IMR-90 (cell line): ENCODE measurements around the gene MTCH2. TPM values are rescaled to one million over a fixed set of nuclear protein-coding genes. Genes with fewer than 3 reads are reported as not detected.

Source experiments
- ATAC-seq: fragments of 200-7000 bp; cut with Tn5 transposase; 2 replicates; pipeline ENCODE4 v1.9.1; 2020; ENCODE audit warnings: low read depth, mild to moderate bottlenecking, moderate library complexity
- BruUV-seq: library from RNA; stranded (reverse); fragments of 400-500 nt; replicated peaks from 2 replicates; lab custom pipeline; 2021; lab: Mats Ljungman, UMichigan
- CTCF ChIA-PET: fragments of 300-600 bp; formaldehyde crosslinking; extraction: SDS; loops from one replicate; lab custom pipeline; 2021; ENCODE audit warnings: antibody characterized with exemption; lab: Yijun Ruan, JAX
- POLR2A ChIA-PET: fragments of 300-600 bp; sonication (Branson Sonifier 250); formaldehyde crosslinking; loops from one replicate; lab custom pipeline; 2022; ENCODE audit warnings: antibody characterized with exemption; ENCODE audit not compliant: unreplicated experiment; lab: Charles Lee
- DNase-seq: peaks from one replicate; pipeline ENCODE4 v3.0.0; 2013
- H2AFZ ChIP-seq: replicated peaks from 2 replicates; pipeline ENCODE3; 2013; ENCODE audit warnings: low read length, mild to moderate bottlenecking; ENCODE audit not compliant: poor library complexity
- H2AK5ac ChIP-seq: 2 replicates; pipeline ENCODE4 v1.6.1; 2013; ENCODE audit warnings: low read depth, low read length, inconsistent platforms
- H2AK9ac ChIP-seq: replicated peaks from 2 replicates; pipeline ENCODE3; 2013; ENCODE audit warnings: mild to moderate bottlenecking, low read depth, low read length, moderate library complexity; ENCODE audit not compliant: poor library complexity
- H2BK120ac ChIP-seq: 2 replicates; pipeline ENCODE4 v1.6.1; 2013; ENCODE audit warnings: low read depth, low read length, inconsistent platforms
- H2BK15ac ChIP-seq: 3 replicates; pipeline ENCODE4 v1.6.1; 2013; ENCODE audit warnings: low read depth, low read length, inconsistent platforms
- H2BK20ac ChIP-seq: 2 replicates; pipeline ENCODE4 v1.6.1; 2013; ENCODE audit warnings: low read depth, mild to moderate bottlenecking, inconsistent platforms, low read length, moderate library complexity
- H2BK5ac ChIP-seq: 2 replicates; pipeline ENCODE4 v1.6.1; 2013; ENCODE audit warnings: mild to moderate bottlenecking, low read depth, low read length, inconsistent platforms; ENCODE audit not compliant: poor library complexity, severe bottlenecking
- H3K14ac ChIP-seq: replicated peaks from 2 replicates; pipeline ENCODE4 v1.6.1; 2013; ENCODE audit warnings: low read depth, low read length, inconsistent platforms
- H3K18ac ChIP-seq: 2 replicates; pipeline ENCODE4 v1.6.1; 2013; ENCODE audit warnings: low read depth, low read length, control low read depth
- H3K23ac ChIP-seq: 2 replicates; pipeline ENCODE4 v1.6.1; 2013; ENCODE audit warnings: low read depth, low read length, inconsistent platforms
- H3K27ac ChIP-seq: 2 replicates; pipeline ENCODE4 v1.5.1; 2013; ENCODE audit warnings: mild to moderate bottlenecking, control low read depth, low read length; ENCODE audit not compliant: insufficient read depth
- H3K27me3 ChIP-seq: 2 replicates; pipeline ENCODE4 v1.6.1; 2013; ENCODE audit warnings: low read length; ENCODE audit not compliant: control insufficient read depth, insufficient read depth
- H3K36me3 ChIP-seq: 2 replicates; pipeline ENCODE4 v1.6.1; 2013; ENCODE audit warnings: low read length, mixed read lengths; ENCODE audit not compliant: control insufficient read depth, insufficient read depth
- H3K4ac ChIP-seq: 2 replicates; pipeline ENCODE4 v1.6.1; 2013; ENCODE audit warnings: low read depth, low read length, inconsistent platforms
- H3K4me1 ChIP-seq: 2 replicates; pipeline ENCODE4 v1.6.1; 2013; ENCODE audit warnings: low read length, mixed read lengths; ENCODE audit not compliant: control insufficient read depth, insufficient read depth
- H3K4me2 ChIP-seq: 2 replicates; pipeline ENCODE4 v1.6.1; 2013; ENCODE audit warnings: low read depth, mild to moderate bottlenecking, control low read depth, low read length, moderate library complexity
- H3K4me3 ChIP-seq: 2 replicates; pipeline ENCODE4 v1.5.1; 2013; ENCODE audit warnings: low read depth, mild to moderate bottlenecking, control low read depth, low read length, moderate library complexity; ENCODE audit not compliant: insufficient read depth
- H3K56ac ChIP-seq: 2 replicates; pipeline ENCODE4 v1.6.1; 2013; ENCODE audit warnings: low read length, inconsistent platforms; ENCODE audit not compliant: insufficient read depth; ENCODE audit errors: extremely low read depth
- H3K79me1 ChIP-seq, 2 experiments: 2 replicates each; pipeline ENCODE4 v1.6.1; 2013; ENCODE audit warnings: low read length in 2 of 2, inconsistent platforms in 1 of 2, low read depth in 1 of 2
- H3K9ac ChIP-seq: 2 replicates; pipeline ENCODE4 v1.6.1; 2013; ENCODE audit warnings: low read depth, low read length, control low read depth
- H3K9me1 ChIP-seq: 2 replicates; pipeline ENCODE4 v1.6.1; 2013; ENCODE audit warnings: low read length, inconsistent platforms; ENCODE audit not compliant: insufficient read depth
- H3K9me3 ChIP-seq: 2 replicates; pipeline ENCODE4 v1.6.1; 2013; ENCODE audit warnings: low read length; ENCODE audit not compliant: control insufficient read depth, insufficient read depth
- H4K20me1 ChIP-seq: 2 replicates; pipeline ENCODE4 v1.6.1; 2013; ENCODE audit warnings: low read length, inconsistent platforms; ENCODE audit not compliant: insufficient read depth
- H4K5ac ChIP-seq: 2 replicates; pipeline ENCODE4 v1.6.1; 2013; ENCODE audit warnings: mild to moderate bottlenecking, low read depth, low read length, control low read depth
- H4K8ac ChIP-seq, 2 experiments: 2 replicates each; pipeline ENCODE4 v1.6.1; 2013; ENCODE audit warnings: low read depth in 2 of 2, low read length in 2 of 2, control low read depth in 1 of 2, inconsistent platforms in 1 of 2
- H4K91ac ChIP-seq: 2 replicates; pipeline ENCODE4 v1.6.1; 2013; ENCODE audit warnings: low read depth, low read length, inconsistent platforms; ENCODE audit not compliant: insufficient read depth
- BHLHE40 ChIP-seq: fragments of 150-350 bp; IDR thresholded peaks from 2 replicates; pipeline ENCODE4 v1.6.1; 2016; ENCODE audit warnings: mild to moderate bottlenecking, low read depth, low read length
- CEBPB ChIP-seq: IDR thresholded peaks from 2 replicates; pipeline ENCODE4 v1.6.1; 2012; ENCODE audit warnings: low read depth, low read length, improper control_type of control experiment
- CHD1 ChIP-seq: IDR thresholded peaks from 2 replicates; pipeline ENCODE4 v1.6.1; 2012; ENCODE audit warnings: low read depth, low read length, improper control_type of control experiment
- FOS ChIP-seq: fragments of 150-350 bp; IDR thresholded peaks from 2 replicates; pipeline ENCODE4 v1.6.1; 2016; ENCODE audit warnings: low read depth, low read length
- MAFK ChIP-seq: IDR thresholded peaks from 2 replicates; pipeline ENCODE4 v1.6.1; 2012; ENCODE audit warnings: low read depth, low read length, improper control_type of control experiment
- MAZ ChIP-seq: IDR thresholded peaks from 2 replicates; pipeline ENCODE4 v1.6.1; 2012; ENCODE audit warnings: low read depth, mild to moderate bottlenecking, low read length, improper control_type of control experiment, moderate library complexity, borderline replicate concordance
- MXI1 ChIP-seq: IDR thresholded peaks from 2 replicates; pipeline ENCODE4 v1.6.1; 2012; ENCODE audit warnings: low read depth, mild to moderate bottlenecking, low read length, moderate library complexity, borderline replicate concordance
- NFE2L2 ChIP-seq: fragments of 150-350 bp; IDR thresholded peaks from 2 replicates; pipeline ENCODE4 v1.6.1; 2016; ENCODE audit warnings: low read depth, mild to moderate bottlenecking, low read length
- POLR2A ChIP-seq: IDR thresholded peaks from 2 replicates; pipeline ENCODE4 v1.6.1; 2012; ENCODE audit warnings: mild to moderate bottlenecking, low read depth, low read length
- RAD21 ChIP-seq: IDR thresholded peaks from 2 replicates; pipeline ENCODE4 v1.6.1; 2012; ENCODE audit warnings: low read length, improper control_type of control experiment
- RCOR1 ChIP-seq: IDR thresholded peaks from 2 replicates; pipeline ENCODE4 v1.6.1; 2012; ENCODE audit warnings: mild to moderate bottlenecking, low read length, improper control_type of control experiment; ENCODE audit not compliant: insufficient replicate concordance
- RFX5 ChIP-seq: IDR thresholded peaks from 2 replicates; pipeline ENCODE4 v1.8.0; 2012; ENCODE audit warnings: low read depth, mild to moderate bottlenecking, low read length, moderate library complexity
- SMC3 ChIP-seq: fragments of 150-350 bp; IDR thresholded peaks from 2 replicates; pipeline ENCODE4 v1.6.1; 2016; ENCODE audit warnings: low read depth, mild to moderate bottlenecking, antibody characterized with exemption, low read length, moderate library complexity
- WGBS, 2 experiments: methylation state at CpG; one replicate each; pipeline versions ENCODE4 v1.1.5 to v1.1.7; 2013; ENCODE audit warnings: missing lambda C conversion rate in 2 of 2; ENCODE audit not compliant: insufficient read length in 1 of 2; ENCODE audit errors: extremely low coverage in 2 of 2; 5-methylcytosine and 5-hydroxymethylcytosine counted together
- dilution Hi-C: fragments of 300-500 bp; cut with HindIII; formaldehyde crosslinking; loops from one replicate; pipeline ENCODE4 v1.14.3; 2018; ENCODE audit warnings: low sequenced_read_pairs; ENCODE audit not compliant: unreplicated experiment
- in situ Hi-C: fragments of 300-500 bp; cut with MboI; formaldehyde crosslinking; loops from 3 replicates; pipeline ENCODE4 v1.14.3; 2019; ENCODE audit warnings: low sequenced_read_pairs, inconsistent platforms, mixed read lengths
- intact Hi-C: fragments of 100-400 bp; cut with micrococcal nuclease; formaldehyde crosslinking; loops from 2 replicates; pipeline ENCODE4 v1.10.0; 2022
- polyA plus RNA-seq, 3 experiments: library from polyadenylated mRNA; depleted of rRNA; stranded (reverse); fragments of >200 nt; gene quantifications; 2 replicates each; pipeline ENCODE4 v1.2.3, GENCODE V29; 2012; ENCODE audit warnings: low replicate concordance in 1 of 3
- total RNA-seq: library from RNA; depleted of rRNA; stranded (reverse); fragments of >200 nt; gene quantifications from 2 replicates; pipeline ENCODE4 v1.2.3, GENCODE V29; 2012
- TF ChIP-seq, protein P1 (sequence below): fragments of 150-350 bp; IDR thresholded peaks from 2 replicates; pipeline ENCODE4 v1.6.1; 2017; ENCODE audit warnings: mild to moderate bottlenecking, antibody characterized with exemption, low read length, low read depth
- TF ChIP-seq, protein P2 (sequence below): conservative IDR thresholded peaks from 2 replicates; pipeline ENCODE4 v1.5.1; 2012; ENCODE audit warnings: mild to moderate bottlenecking, low read depth, low read length, improper control_type of control experiment
- TF ChIP-seq, protein P3 (sequence below): fragments of 150-350 bp; IDR thresholded peaks from 2 replicates; pipeline ENCODE4 v1.6.1; 2016; ENCODE audit warnings: low read depth, mild to moderate bottlenecking, low read length, moderate library complexity, borderline replicate concordance

Gene MTCH2
- total and polyA plus RNA-seq, 2 of the 4 experiments (the other 2 are of a cell fraction) = 103 to 163 TPM

DNA sequence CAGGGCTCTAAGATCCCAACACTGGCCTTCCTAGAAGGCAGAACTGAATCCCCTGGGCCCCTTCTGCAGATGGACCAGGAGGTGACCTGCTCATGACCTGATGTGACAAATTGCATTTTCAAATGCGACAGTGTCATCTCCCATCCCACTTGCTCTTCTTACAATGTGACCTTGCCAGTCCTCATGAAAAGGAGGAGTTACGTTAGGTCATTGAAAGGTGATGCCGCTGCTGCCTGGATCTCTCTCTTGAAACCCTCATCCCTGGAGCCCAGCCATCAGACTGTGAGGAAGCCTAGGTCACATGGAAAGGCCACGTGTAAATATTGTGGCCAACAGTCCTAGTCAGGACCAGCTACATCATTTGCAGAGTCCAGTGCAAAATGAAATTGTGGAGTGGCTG is 42.5 kb downstream of the MTCH2 start:
- Histone ChIP-seq H2BK15ac (no peak overlapping the region), H3K27ac (no peak overlapping the region), H2AK5ac (no peak overlapping the region), H3K4ac (no peak overlapping the region), H3K56ac (no peak overlapping the region), H4K5ac (no peak overlapping the region), H3K23ac (no peak overlapping the region), H3K36me3 (no peaks in the 10 kb centered on the region), H4K20me1 (no peaks in the 10 kb centered on the region), H3K18ac (no peak overlapping the region), H4K8ac (no peak overlapping the region), H4K91ac (no peak overlapping the region), H3K27me3 (peaks cover 12% of the 10 kb centered on the region), H3K9me1 (no peaks in the 10 kb centered on the region), H2AFZ (no peak overlapping the region), H2BK20ac (no peak overlapping the region), H3K4me1 (no peaks in the 10 kb centered on the region; the same call in 1 of the 2 replicates), H2BK5ac (no peak overlapping the region), H2BK120ac (no peak overlapping the region), H3K4me3 (no peak overlapping the region), H3K14ac (no peak overlapping the region), H3K79me1 (no peaks in the 10 kb centered on the region), H3K4me2 (no peak overlapping the region), H3K9me3 (no peaks in the 10 kb centered on the region), H2AK9ac (no peak overlapping the region), H3K9ac (no peak overlapping the region)
- no peak for ATAC-seq
- dilution Hi-C loops (no loop called here), intact Hi-C loops (no loop called here), in situ Hi-C loops (no loop called here)
- no peak for DNase-seq
- no TSS peak for BruUV-seq
- POLR2A ChIA-PET = no interaction called here
- CTCF ChIA-PET = interaction anchor here (0.8 kb wide), 1 partner anchor 89 kb away, joined by 3 read pairs; no protein-coding TSS in a partner anchor
- 50% methylated on average over 4 of the region's 4 CpGs; no CpG with 5 or more reads in 1 of the 2 experiments for WGBS, 2 experiments
- TF ChIP-seq FOS = no peak
- no peak for TF ChIP-seq RFX5
- no peak for TF ChIP-seq MAFK
- TF ChIP-seq, protein P1, sequence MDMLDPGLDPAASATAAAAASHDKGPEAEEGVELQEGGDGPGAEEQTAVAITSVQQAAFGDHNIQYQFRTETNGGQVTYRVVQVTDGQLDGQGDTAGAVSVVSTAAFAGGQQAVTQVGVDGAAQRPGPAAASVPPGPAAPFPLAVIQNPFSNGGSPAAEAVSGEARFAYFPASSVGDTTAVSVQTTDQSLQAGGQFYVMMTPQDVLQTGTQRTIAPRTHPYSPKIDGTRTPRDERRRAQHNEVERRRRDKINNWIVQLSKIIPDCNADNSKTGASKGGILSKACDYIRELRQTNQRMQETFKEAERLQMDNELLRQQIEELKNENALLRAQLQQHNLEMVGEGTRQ = no peak
- TF ChIP-seq RAD21 = no peak
- TF ChIP-seq MAZ = no peak
- TF ChIP-seq, protein P2, sequence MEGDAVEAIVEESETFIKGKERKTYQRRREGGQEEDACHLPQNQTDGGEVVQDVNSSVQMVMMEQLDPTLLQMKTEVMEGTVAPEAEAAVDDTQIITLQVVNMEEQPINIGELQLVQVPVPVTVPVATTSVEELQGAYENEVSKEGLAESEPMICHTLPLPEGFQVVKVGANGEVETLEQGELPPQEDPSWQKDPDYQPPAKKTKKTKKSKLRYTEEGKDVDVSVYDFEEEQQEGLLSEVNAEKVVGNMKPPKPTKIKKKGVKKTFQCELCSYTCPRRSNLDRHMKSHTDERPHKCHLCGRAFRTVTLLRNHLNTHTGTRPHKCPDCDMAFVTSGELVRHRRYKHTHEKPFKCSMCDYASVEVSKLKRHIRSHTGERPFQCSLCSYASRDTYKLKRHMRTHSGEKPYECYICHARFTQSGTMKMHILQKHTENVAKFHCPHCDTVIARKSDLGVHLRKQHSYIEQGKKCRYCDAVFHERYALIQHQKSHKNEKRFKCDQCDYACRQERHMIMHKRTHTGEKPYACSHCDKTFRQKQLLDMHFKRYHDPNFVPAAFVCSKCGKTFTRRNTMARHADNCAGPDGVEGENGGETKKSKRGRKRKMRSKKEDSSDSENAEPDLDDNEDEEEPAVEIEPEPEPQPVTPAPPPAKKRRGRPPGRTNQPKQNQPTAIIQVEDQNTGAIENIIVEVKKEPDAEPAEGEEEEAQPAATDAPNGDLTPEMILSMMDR = no peak
- TF ChIP-seq RCOR1 = no peak
- TF ChIP-seq POLR2A = no peak
- TF ChIP-seq CEBPB = no peak
- no peak for TF ChIP-seq CHD1
- TF ChIP-seq BHLHE40 = no peak
- no peak for TF ChIP-seq MXI1
- no peak for TF ChIP-seq NFE2L2
- no peak for TF ChIP-seq SMC3
- TF ChIP-seq, protein P3, sequence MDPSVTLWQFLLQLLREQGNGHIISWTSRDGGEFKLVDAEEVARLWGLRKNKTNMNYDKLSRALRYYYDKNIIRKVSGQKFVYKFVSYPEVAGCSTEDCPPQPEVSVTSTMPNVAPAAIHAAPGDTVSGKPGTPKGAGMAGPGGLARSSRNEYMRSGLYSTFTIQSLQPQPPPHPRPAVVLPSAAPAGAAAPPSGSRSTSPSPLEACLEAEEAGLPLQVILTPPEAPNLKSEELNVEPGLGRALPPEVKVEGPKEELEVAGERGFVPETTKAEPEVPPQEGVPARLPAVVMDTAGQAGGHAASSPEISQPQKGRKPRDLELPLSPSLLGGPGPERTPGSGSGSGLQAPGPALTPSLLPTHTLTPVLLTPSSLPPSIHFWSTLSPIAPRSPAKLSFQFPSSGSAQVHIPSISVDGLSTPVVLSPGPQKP = no peak
